HG03342 (cell line): ENCODE measurements around the gene PACRG.

Source experiments
- ATAC-seq: cut with Tn5 transposase; IDR thresholded peaks from one replicate; pipeline ENCODE4 v1.9.1; 2021; ENCODE audit warnings: mild to moderate bottlenecking, moderate library complexity; ENCODE audit not compliant: unreplicated experiment

The PACRG gene

GRCh38 chr6:163260111-163260895, 532.5 kb downstream of the PACRG start:
- ATAC-seq, result no peak

- no peak for ATAC-seq
Observed at GRCh38 chr6:163260911-163261310, 533.1 kb downstream of the PACRG start.

- ATAC-seq, result no peak
Observed at GRCh38 chr6:163261361-163261760, 533.6 kb downstream of the PACRG start.

- no peak for ATAC-seq
Observed at GRCh38 chr6:163262080-163262479, 534.3 kb downstream of the PACRG start.

- no peak for ATAC-seq
Observed at GRCh38 chr6:163263196-163263595, 535.4 kb downstream of the PACRG start.

GRCh38 chr6:163263998-163264661, 536.4 kb downstream of the PACRG start:
- no peak for ATAC-seq

GRCh38 chr6:163264662-163265035, 536.9 kb downstream of the PACRG start:
- ATAC-seq, result no peak

- no peak for ATAC-seq
Observed at GRCh38 chr6:163281634-163282033, 553.9 kb downstream of the PACRG start.

- ATAC-seq, result no peak
Observed at GRCh38 chr6:163282672-163283071, 554.9 kb downstream of the PACRG start.

GRCh38 chr6:163284151-163284550, 556.4 kb downstream of the PACRG start:
- ATAC-seq, result no peak

- no peak for ATAC-seq
Observed at GRCh38 chr6:163285691-163286090, 557.9 kb downstream of the PACRG start.

GRCh38 chr6:163287626-163288025, 559.9 kb downstream of the PACRG start:
- no peak for ATAC-seq

- ATAC-seq, result no peak
Observed at GRCh38 chr6:163288066-163288465, 560.3 kb downstream of the PACRG start.

GRCh38 chr6:163288915-163289314, 561.1 kb downstream of the PACRG start:
- no peak for ATAC-seq

GRCh38 chr6:163289447-163289846, 561.7 kb downstream of the PACRG start:
- no peak for ATAC-seq

GRCh38 chr6:163290545-163291274, 562.9 kb downstream of the PACRG start:
- ATAC-seq, result no peak

- no peak for ATAC-seq
Observed at GRCh38 chr6:163291622-163292021, 563.8 kb downstream of the PACRG start.

GRCh38 chr6:163293286-163293685, 565.5 kb downstream of the PACRG start:
- no peak for ATAC-seq

- ATAC-seq, result no peak
Observed at GRCh38 chr6:163294734-163295133, 567.0 kb downstream of the PACRG start.

- ATAC-seq, result no peak
Observed at GRCh38 chr6:163296835-163297519, 569.2 kb downstream of the PACRG start.
